ENCODE data around the gene MARCKS.

- TF ChIP-seq, protein P1, sequence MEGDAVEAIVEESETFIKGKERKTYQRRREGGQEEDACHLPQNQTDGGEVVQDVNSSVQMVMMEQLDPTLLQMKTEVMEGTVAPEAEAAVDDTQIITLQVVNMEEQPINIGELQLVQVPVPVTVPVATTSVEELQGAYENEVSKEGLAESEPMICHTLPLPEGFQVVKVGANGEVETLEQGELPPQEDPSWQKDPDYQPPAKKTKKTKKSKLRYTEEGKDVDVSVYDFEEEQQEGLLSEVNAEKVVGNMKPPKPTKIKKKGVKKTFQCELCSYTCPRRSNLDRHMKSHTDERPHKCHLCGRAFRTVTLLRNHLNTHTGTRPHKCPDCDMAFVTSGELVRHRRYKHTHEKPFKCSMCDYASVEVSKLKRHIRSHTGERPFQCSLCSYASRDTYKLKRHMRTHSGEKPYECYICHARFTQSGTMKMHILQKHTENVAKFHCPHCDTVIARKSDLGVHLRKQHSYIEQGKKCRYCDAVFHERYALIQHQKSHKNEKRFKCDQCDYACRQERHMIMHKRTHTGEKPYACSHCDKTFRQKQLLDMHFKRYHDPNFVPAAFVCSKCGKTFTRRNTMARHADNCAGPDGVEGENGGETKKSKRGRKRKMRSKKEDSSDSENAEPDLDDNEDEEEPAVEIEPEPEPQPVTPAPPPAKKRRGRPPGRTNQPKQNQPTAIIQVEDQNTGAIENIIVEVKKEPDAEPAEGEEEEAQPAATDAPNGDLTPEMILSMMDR (conservative IDR thresholded peaks at IDR 0.05) = no peak
- TF ChIP-seq EZH2 (IDR thresholded peaks at IDR 0.05; ENCODE audit: low read depth) = no peak
Observed at GRCh38 chr6:113821445-113821844, 35.7 kb upstream of the MARCKS start.
